ENCODE measurements around the gene SNRNP200. TPM values are rescaled to one million over a fixed set of nuclear protein-coding genes. Genes with fewer than 3 reads are reported as not detected.
A peak's percentile ranks its signal among the peaks of the same experiment; 100 is the strongest.

The SNRNP200 gene
- total RNA-seq, 4 donors from 2014 or later, result 81.4 to 106 (median 86.8) TPM

- in situ Hi-C loops (cut with MboI; ENCODE audit: low pct_ligation_motif_present in 1 of 4, low pct_unique_long_range_greater_than_20kb in 1 of 4, low sequenced_read_pairs in 3 of 4), result no loop called here
- 92 to 93% methylated on average over 1 to 6 of the region's 6 CpGs for WGBS, 2 donors (ENCODE audit: low coverage in 1 of 2)
- TF ChIP-seq EP300 (IDR thresholded peaks at IDR 0.05; ENCODE audit: low read depth) (no peak), POLR2A (IDR thresholded peaks at IDR 0.05) (no peak), POLR2AphosphoS5 (IDR thresholded peaks at IDR 0.05) (no peak), CTCF (IDR thresholded peaks at IDR 0.05) (no peak)
Measured at GRCh38 chr2:96233436-96233835, 71.9 kb downstream of the SNRNP200 start.

GRCh38 chr2:96231316-96231715 is 74.0 kb downstream of the SNRNP200 start:
- TF ChIP-seq POLR2A (IDR thresholded peaks at IDR 0.05) (no peak), EP300 (IDR thresholded peaks at IDR 0.05; ENCODE audit: low read depth) (no peak), POLR2AphosphoS5 (IDR thresholded peaks at IDR 0.05) (no peak)
- no peak overlapping the region for H3K4me3 ChIP-seq
- 60 to 97% methylated on average over 1 to 4 of the region's 4 CpGs for WGBS, 2 donors (ENCODE audit: low coverage in 1 of 2)
- no peaks in the 10 kb centered on the region for H3K4me1 ChIP-seq
- no peaks in the 10 kb centered on the region for H3K9me3 ChIP-seq
- H3K27me3 ChIP-seq, result no peaks in the 10 kb centered on the region
- no peak for DNase-seq
- no peak overlapping the region for H3K27ac ChIP-seq
- intact Hi-C loops (cut with DNase I; ENCODE audit: low total_unique reads) (no loop called here), in situ Hi-C loops (cut with MboI; ENCODE audit: low pct_ligation_motif_present in 1 of 4, low pct_unique_long_range_greater_than_20kb in 1 of 4, low sequenced_read_pairs in 3 of 4) (no loop called here)
- no peaks in the 10 kb centered on the region for H3K36me3 ChIP-seq

More at GRCh38 chr2:96233436-96233835, 71.9 kb downstream of the SNRNP200 start:
- intact Hi-C loops (cut with DNase I; ENCODE audit: low total_unique reads), result no loop called here
- no peak for DNase-seq
- Histone ChIP-seq H3K9me3 (no peaks in the 10 kb centered on the region), H3K27ac (no peak overlapping the region), H3K4me3 (no peak overlapping the region), H3K4me1 (no peaks in the 10 kb centered on the region), H3K27me3 (no peaks in the 10 kb centered on the region), H3K36me3 (no peaks in the 10 kb centered on the region)

GRCh38 chr2:96225016-96225533 is 80.3 kb downstream of the SNRNP200 start:
- peak overlapping the region in 2 of 4 donors; percentile 27 to 57 for H3K27ac ChIP-seq
- no peaks in the 10 kb centered on the region for H3K36me3 ChIP-seq
- H3K4me3 ChIP-seq, result no peak overlapping the region
- no peaks in the 10 kb centered on the region for H3K4me1 ChIP-seq
- 38 to 61% methylated on average over 3 of the region's 3 CpGs for WGBS, 2 donors (ENCODE audit: low coverage in 1 of 2)
- TF ChIP-seq POLR2A (IDR thresholded peaks at IDR 0.05) (no peak), EP300 (IDR thresholded peaks at IDR 0.05; ENCODE audit: low read depth) (no peak), POLR2AphosphoS5 (IDR thresholded peaks at IDR 0.05) (no peak), CTCF (IDR thresholded peaks at IDR 0.05) (no peak)
- no peak for DNase-seq
- in situ Hi-C loops (cut with MboI; ENCODE audit: low pct_ligation_motif_present in 1 of 4, low pct_unique_long_range_greater_than_20kb in 1 of 4, low sequenced_read_pairs in 3 of 4) (no loop called here), intact Hi-C loops (cut with DNase I; ENCODE audit: low total_unique reads) (no loop called here)
- no peaks in the 10 kb centered on the region for H3K9me3 ChIP-seq
- H3K27me3 ChIP-seq, result no peaks in the 10 kb centered on the region

Other genes with a start within 250 kb of the SNRNP200 start
- under 1 TPM in 2 of 4 donors, not detected in 2; 0.27 to 0.32 TPM for gene ADRA2B, start 189.0 kb downstream of the SNRNP200 start, total RNA-seq
- under 1 TPM in 1 of 4 donors, not detected in 3; 0.95 TPM for gene ASTL, start 167.0 kb downstream of the SNRNP200 start, total RNA-seq
- 10 to 100 TPM in 1 of 4 donors, 1 to 10 TPM in 2, not detected in 1; 1.6 to 25.1 (median 9.1) TPM for gene DUSP2, start 160.1 kb downstream of the SNRNP200 start, total RNA-seq
- gene STARD7, start 96.7 kb downstream of the SNRNP200 start, total RNA-seq, result 100 to 1,000 TPM in 3 of 4 donors, 10 to 100 TPM in 1; 74.1 to 155 (median 139) TPM
- gene TMEM127, start 39.5 kb downstream of the SNRNP200 start, total RNA-seq, result 100 to 1,000 TPM in 1 of 4 donors, 10 to 100 TPM in 3; 18.5 to 131 (median 82.0) TPM
- gene CIAO1, start 39.3 kb downstream of the SNRNP200 start, total RNA-seq, result 100 to 1,000 TPM; 114 to 220 (median 143) TPM
- gene ITPRIPL1, start 19.8 kb upstream of the SNRNP200 start, total RNA-seq, result 1 to 10 TPM in 1 of 4 donors, under 1 TPM in 2, not detected in 1; 0.41 to 2.6 (median 0.95) TPM
- gene NCAPH, start 30.2 kb upstream of the SNRNP200 start, total RNA-seq, result 10 to 100 TPM in 1 of 4 donors, 1 to 10 TPM in 2, under 1 TPM in 1; 0.79 to 38.6 (median 1.8) TPM
- 1 to 10 TPM in 2 of 4 donors, under 1 TPM in 1, not detected in 1; 0.32 to 7.9 (median 7.0) TPM for gene NEURL3, start 199.8 kb upstream of the SNRNP200 start, total RNA-seq
- gene ARID5A, start 231.2 kb upstream of the SNRNP200 start, total RNA-seq, result 100 to 1,000 TPM in 1 of 4 donors, 10 to 100 TPM in 2, 1 to 10 TPM in 1; 9.8 to 113 (median 18.1) TPM

All from transverse colon (tissue), 4 donors.